ENCODE data around the gene PCOLCE2.

PCOLCE2 gene, protein sequence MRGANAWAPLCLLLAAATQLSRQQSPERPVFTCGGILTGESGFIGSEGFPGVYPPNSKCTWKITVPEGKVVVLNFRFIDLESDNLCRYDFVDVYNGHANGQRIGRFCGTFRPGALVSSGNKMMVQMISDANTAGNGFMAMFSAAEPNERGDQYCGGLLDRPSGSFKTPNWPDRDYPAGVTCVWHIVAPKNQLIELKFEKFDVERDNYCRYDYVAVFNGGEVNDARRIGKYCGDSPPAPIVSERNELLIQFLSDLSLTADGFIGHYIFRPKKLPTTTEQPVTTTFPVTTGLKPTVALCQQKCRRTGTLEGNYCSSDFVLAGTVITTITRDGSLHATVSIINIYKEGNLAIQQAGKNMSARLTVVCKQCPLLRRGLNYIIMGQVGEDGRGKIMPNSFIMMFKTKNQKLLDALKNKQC

DNA sequence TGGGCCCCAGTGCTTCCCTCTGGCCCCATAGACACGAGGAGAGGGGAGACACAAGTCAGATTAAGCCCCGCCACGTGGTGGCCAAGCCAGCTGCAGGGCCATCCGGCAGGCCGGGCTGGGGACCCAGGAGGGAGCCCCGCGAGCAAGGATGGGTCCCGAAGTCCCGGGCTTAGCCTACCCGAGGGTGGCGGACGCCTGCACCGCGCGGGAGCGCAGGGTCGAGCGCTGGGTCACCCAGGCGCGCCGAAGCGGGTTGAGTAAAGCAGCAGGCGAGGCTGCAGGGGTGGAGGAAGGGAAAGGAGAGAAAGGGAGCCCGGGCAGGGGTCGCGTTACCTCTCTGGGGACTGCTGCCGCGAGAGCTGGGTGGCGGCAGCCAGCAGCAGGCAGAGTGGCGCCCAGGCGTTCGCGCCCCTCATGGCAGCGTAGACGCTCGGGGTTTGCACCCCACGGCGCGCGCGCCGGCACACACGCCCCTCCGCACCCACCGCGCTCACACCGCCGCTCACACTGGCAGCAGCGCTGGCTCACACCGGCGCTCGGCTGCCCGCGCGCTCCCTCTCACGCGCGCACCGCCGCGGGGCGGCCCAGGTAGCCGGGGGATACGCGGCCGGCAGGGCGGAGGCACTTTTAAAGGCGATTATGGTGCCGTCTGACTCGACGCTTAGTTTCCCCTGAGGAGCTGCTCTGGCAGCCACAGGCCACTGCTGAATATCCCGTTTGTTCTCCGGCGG lies at the start of gene PCOLCE2:
PCOLCE2 (minus strand) TSS at position 603 of the 731 bp plus-strand sequence; CDS start at position 416, 187 bp downstream.
- DNase-seq (ENCODE audit: low read depth, low spot score), result peak; percentile 70

DNA sequence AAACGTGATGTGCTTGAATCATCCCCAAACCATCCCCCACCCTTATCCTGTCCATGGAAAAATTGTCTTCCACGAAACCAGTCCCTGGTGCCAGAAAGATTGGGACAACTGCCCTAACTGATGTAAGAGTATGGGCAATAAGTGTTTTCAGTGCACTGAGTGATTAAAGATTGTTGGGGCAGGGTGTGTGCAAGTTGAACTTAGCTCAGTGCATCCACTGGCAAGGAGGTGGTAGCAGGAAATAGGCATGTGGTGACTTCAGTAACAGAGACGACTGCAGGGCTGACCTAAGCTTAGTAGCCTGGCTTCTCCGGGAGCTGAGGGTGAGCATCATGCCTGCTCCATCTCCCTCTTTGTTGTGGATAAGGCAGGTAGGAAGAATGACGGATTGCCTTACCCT lies 47.1 kb upstream of the PCOLCE2 start:
- no peak for DNase-seq (ENCODE audit: low read depth, low spot score)

DNA sequence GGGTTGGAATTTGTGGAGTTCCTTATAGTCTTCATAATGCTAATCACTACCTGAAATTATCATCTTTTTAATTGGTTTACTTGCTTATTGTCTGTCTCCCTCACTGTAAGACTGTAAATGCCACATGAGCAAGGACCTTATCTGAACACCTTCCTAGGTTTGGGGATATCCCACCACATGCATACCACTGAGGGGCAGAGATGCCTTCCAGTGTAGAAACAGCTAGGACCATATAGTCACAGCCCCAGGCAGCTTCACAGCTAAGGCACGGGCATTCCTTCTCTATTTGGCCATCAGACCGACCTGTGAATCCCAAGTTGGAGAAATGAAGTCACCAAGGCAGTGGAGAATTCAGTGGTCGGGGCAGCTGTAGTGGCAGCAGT lies 46.0 kb upstream of the PCOLCE2 start:
- DNase-seq (ENCODE audit: low read depth, low spot score), result no peak

DNA sequence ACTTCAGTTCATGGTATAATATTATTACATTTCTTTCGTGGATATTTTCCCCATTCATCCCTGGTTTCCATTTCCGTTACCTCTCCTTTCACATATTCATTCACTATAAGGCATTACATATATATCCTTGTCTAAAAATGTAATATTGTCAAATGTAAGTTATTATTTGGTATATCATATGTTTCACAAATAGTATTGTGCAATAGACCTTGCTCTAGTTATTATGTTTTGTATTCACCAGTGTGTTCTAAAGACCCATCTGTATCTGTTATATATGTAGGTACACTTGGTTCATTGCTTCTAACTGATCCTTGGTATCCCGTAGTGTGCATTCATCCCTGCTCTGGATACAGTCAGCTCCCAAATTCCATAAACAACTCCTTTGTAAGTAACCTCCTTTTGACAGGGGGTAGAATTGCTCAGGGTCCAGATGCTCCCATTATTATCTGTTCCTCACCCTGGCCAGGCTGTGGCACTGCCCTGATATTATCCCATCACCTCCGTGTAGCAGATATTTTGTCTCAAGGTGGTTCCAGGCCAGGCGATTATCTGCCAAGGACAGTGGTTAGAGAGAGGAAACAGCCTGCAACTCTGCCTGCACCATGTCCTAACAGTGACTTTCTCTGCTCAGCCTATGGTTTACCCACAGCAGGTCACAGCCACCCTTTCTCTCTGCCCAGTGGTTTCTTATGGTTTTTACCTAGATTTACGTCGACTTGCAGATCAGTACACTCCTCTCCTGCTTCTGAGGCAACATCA lies 45.4 kb upstream of the PCOLCE2 start:
- no peak for DNase-seq (ENCODE audit: low read depth, low spot score)

DNA sequence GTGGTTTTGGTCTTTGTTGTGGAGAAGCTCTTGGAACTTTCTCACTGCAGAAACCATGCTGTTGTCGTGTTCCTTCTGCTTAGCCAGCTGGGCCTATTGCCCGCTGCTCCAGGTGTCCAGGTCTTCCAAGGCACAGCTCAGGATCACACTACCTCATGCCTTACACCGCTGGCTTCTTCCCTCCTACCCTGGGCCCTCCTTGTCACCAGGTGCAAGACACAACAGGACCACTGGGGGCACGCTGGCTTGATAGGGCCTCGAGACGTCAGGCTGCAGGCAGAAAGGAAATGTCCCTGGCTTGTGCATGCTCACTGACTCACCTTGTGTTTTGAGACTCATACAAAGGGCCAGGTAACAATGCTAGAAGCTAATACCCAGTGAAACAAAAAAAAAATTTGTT lies 42.3 kb upstream of the PCOLCE2 start:
- no peak for DNase-seq (ENCODE audit: low read depth, low spot score)

DNA sequence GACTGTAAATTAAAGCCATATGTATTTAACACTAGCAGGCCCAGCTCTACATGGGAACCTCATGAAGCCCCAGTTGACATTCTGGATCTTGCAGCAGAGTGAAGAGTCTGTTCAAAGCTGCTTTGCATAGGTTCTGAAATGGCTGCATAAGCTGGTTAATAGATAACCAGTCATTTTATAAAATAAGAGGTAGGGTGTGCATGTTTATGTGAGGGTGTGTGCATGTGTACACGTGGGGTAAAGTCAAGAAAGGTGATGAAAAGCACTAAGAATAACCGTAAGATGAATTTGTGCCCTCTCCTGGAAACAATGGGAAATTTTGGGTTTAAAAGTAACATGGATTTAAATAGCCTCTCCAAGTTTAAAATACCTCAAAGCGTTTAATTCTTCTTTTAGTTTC lies 41.6 kb upstream of the PCOLCE2 start:
- DNase-seq (ENCODE audit: low read depth, low spot score), result no peak

DNA sequence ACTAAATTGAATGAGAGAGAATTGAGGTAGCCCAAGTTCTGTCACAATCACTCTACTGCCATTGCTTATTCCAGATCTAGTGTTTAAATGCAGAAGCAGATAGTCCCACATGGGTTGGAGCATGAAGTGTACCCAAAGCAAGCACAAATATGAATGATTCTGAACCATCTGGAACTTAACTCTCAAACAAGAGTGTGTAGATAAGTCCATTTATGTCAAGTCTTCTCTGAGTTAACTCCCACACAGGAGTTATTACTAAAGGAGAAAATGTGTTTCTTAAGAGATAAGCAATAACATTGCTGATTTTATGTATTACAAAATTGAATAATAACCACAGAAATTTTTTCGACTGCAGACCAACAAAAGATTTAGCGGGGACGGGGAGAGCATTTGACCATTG lies 41.0 kb upstream of the PCOLCE2 start:
- DNase-seq (ENCODE audit: low read depth, low spot score), result no peak

DNA sequence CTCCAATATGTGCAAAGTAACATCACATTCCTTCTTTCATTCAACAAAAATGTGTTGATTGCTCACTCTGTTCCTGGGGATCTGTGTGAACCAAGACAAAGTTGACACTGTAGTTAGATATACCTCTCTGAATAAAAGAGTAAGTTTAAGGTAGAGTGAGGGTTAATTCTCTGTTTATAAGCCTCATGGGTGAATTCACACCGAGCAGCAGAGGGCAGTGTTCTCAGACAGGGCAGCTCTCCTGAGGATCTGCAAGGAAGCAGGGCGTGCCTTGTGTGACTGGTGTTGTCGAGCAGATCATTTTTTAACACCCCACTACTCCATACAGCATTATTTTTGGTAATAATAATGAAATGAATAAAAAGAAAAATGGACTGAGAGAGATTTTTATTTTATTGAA lies 40.2 kb upstream of the PCOLCE2 start:
- peak; percentile 14 for DNase-seq (ENCODE audit: low read depth, low spot score)

DNA sequence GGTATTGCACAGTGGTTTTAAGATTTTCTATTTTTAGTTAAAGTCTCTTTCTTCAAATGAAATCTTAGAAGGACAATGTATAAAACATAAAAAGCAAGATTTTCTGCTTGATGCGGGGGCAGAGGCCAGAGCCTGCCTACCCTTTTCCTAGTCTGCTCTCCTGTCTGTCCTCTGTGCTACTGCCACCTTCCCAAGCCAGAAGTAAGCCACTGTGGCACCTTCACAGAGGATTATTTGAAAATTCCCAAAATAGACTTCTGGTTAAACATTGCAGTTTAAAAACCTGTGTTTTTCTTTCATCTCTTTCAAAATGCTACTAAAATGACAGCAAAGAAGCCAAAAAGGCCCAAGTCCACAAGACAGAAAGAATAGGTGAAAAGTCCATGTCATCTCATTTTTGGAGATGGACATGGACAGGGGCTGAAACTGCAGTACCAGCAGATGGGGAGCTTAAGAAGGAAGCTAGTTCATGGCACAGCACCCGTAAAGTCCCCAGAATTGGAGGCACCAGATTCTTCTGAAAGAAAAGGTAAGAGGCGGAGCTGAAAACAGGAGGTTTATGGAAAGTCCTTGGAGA lies 37.6 kb upstream of the PCOLCE2 start:
- DNase-seq (ENCODE audit: low read depth, low spot score), result no peak

DNA sequence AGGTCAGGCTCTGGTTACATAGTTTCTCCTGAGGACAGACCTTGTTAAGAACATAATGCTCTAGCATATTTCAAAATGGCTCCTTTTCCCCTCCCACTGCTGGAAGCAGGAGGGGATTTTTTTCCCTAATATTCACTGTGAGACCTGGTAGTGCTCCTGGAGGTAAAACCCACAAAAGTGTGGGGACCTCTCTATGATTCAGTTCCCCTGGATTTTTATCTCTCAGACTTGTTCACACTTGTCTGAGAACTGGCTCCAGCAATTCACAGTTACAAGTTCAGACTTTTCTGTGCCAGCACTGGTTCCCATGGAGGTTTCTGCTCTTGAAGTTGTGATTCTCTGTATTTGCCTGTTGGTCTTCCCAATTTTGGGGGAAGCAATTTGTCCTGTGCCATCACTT lies 36.3 kb upstream of the PCOLCE2 start:
- DNase-seq (ENCODE audit: low read depth, low spot score), result peak; percentile 11

DNA sequence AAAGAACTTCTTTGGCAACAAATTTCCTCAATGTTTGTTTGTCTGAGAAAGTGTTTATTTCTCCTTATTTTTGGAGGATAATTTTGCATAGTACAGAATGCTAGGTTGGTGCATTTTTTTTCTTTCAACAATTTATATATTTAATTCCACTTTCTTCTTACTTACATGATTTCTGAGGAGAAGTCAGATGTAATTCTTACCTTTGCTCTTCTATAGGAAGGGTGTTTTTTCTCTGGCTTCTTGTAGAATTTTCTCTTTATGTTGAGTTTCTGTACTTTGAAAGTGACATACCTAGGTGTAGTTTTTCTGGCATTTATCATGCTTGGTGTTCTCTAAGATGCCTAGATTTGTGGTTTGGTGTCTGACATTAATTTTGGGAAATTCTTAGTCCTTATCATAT lies 34.8 kb upstream of the PCOLCE2 start:
- no peak for DNase-seq (ENCODE audit: low read depth, low spot score)

DNA sequence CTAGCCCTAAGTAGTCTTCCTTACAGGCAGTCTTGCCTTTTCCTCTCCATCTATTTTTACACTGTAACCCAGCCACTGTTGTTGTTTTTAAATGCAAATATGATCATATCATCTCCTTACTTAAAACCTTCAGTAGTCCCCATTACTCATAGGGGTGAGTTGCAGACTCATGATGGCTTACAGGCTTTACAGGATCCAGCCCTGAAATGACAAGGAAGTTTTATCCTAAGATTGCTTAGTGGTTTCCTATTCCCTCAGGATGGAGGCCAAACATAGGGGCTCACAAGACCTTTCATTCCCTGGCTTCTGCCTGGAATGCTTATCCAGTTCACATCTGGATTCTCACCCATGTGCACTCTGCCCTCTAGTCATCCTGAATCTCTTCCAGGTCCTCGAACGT lies 27.7 kb upstream of the PCOLCE2 start:
- DNase-seq (ENCODE audit: low read depth, low spot score), result no peak

DNA sequence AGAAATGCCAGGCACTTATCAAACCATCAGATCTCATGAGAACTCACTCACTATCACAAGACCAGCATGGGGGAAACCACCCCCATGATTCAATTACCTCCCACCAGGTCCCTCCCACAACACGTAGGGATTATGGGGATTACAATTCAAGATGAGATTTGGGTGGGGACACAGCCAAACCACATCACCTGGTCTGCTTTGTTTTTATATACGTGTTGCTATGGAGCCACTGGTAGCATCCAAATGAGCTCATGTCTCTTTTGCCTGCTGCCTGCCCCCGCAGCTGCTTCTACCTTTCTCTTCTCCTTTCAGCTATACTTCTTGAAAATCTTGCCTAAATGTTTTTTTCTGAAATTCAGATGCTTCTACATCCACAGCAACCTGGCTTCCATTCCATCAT lies 26.8 kb upstream of the PCOLCE2 start:
- DNase-seq (ENCODE audit: low read depth, low spot score), result no peak

DNA sequence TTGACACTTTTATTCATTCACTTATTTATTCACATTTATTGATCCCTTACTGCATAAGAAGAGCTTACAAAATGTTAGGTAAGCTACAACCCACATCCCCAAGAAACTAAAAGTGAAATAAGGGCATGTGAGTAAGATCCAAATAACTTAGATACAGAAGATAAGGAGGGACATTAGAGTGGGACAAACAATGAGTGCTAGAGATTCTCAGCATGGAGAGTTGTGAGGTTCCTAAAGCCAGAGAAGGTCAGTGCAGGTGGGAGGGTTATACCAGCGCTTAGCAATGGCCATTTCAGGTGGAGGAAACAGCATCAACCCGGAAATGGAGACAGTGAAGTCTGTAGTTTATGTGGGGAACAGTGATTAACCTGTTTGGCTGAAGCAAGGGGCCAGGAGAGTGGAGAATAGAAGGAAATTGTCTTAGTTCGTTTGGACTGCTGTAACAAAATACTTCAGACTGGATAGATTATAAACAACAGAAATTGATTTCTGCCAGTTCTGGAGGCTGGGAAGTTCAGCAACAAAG lies 25.5 kb upstream of the PCOLCE2 start:
- no peak for DNase-seq (ENCODE audit: low read depth, low spot score)

DNA sequence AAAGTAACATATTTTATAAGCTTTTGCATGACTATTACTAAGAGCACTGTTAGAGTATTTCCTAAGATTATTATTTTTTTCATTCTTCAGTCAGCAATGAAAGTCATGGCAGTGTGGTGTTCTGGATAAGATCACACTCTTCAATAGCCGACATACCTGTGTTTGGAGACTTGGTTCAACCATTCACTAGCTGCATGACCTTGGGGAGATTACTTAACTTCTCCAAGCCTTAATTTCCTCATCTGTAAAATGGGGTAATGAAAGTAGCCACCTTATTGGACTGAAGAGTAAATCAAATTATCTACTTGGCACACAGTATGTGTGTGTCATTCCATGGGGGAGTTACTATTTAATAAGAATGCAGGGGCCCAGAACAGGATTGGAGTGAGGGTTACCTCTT lies 24.5 kb upstream of the PCOLCE2 start:
- no peak for DNase-seq (ENCODE audit: low read depth, low spot score)

DNA sequence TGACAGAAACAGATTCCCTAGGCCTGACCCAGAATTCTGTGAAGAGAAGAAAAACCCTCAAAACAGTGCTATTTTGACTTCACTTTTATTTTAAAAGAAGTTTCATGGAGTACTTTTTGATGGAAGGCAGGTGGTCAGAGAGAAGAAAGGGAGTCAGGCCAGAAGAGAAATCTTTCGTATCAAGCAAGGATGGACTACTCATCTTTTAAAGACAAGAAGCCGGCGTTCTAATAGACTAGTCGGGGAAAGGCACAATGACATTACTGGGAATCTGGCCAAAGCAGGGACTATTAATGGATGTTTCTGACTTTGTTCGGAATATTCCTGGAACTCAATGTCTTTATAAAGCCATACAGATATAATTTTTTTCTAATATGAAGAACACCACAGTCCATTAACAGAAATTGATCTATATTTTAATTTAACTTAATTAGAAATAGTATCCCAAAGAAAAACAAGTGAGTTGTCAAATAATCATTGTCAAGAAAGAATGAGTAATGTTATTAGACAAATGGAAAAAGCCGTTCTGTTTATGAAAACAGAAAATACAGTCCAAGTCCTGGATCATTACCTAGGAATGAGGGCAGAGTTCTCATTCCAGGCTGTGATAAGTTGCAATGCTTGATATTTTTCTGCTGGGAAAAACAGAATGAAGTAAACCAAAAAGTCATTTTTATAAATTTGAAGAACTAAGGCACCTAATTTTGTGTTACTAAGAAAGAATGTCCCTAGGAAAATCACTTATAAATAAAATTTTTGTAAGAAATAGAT lies 23.7 kb upstream of the PCOLCE2 start:
- DNase-seq (ENCODE audit: low read depth, low spot score), result peak; percentile 23

DNA sequence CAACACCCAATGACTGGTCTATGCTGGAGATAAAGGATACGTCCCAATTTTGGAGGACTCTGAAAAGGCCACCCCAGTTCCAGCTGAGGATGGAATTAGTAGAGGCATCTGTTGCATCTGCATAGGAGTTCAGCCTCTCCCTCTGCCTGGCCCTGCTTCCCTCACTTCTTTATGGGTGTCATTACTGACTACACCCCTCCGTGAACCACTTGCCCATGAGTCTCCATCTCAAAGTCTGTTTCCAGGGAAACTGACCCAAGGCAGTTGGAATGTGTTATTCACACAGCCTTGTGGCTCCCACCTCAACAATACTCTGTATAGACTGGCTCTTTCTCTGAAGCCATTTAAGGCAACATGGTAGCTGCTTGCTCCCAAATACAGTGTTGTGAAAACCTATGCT lies 21.4 kb upstream of the PCOLCE2 start:
- peak; percentile 37 for DNase-seq (ENCODE audit: low read depth, low spot score)

DNA sequence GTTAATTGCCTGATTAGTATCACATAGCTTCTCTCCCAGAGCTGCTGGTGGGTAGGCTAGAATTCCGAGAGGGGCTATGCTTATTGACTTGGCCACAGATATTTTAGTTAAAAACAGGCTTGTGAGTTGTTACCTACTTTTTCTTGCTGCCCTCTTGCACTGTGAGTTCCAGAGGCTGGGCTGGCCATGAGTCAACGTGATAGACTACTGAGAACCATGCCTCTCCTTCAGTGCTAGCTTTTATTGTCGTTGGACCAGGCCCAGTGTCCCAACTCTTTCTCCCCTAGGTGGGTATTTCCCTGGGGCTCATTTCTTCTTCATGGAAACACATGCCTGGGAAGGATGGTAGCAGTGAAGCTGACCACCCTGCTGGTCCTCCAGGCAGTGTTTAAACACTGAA lies 20.4 kb upstream of the PCOLCE2 start:
- no peak for DNase-seq (ENCODE audit: low read depth, low spot score)

DNA sequence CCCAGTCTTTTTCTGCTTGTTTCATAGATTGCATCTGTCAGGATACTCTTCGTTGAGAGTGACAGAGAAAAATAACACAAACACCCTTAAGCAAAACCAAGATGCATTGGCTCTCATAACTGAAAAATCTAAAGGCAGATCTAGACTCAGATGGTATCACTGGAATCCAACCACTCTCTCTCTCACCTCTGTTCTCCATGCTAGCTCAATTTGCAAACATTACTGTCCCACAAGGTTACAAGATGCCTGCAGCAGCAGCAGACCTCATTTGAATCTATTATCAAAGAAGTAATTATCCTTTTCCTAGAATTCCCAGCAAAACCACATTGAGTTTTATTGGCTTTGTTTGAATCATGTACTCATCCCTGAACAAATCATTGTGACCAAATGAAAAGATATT lies 19.1 kb upstream of the PCOLCE2 start:
- DNase-seq (ENCODE audit: low read depth, low spot score), result no peak

DNA sequence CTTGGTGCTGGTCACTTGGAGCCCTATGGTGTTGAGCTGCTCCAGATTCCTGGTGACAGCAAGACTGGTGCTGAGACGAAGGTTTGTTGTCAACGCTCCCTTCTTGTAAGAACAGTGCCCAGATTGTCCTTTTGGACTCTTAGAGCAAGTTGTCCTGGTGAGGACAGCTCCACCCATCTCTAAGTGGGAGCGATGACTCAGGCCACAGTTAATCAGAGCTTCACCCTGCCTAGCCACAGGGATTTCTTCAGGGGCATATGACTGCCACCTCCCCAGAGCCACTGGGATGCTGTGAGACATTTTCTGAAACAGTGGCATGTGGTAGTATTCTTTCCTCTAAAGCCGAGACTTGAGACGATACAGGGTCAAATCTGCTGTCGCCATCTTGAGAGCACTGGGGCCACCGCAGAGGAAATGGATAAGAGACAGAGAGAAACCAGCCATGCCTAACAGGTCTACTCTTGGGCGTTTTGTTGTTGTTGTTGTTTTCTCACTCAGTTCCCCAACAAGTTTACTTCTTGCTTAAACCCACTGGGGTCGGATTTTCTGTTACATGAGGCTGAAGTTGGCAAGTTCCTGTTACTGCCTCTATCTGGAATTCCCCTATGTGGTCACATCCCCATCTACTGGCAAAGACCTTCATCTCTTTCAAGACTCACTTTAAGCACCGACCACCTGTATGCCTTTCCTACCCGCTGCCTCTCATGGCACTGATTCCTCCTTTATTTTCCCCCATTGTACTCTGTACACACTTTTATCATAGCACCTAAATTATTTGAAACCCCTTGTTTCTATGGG lies 16.0 kb upstream of the PCOLCE2 start:
- DNase-seq (ENCODE audit: low read depth, low spot score), result peak; percentile 33
